Left ventricle myocardium inferior (tissue), 1 donor: ENCODE measurements around the gene YAP1. TPM values are rescaled to one million over a fixed set of nuclear protein-coding genes. Genes with fewer than 3 reads are reported as not detected.

ENCODE experiments used
- DNase-seq: peaks from one replicate; pipeline ENCODE4 v3.0.0-alpha.2; 2020
- H3K27ac ChIP-seq: fragments of 200-600 bp; replicated peaks from 2 replicates; pipeline ENCODE4 v1.8.0; 2021
- H3K27me3 ChIP-seq: fragments of 200-600 bp; 2 replicates; pipeline ENCODE4 v1.8.0; 2021; ENCODE audit warnings: low read depth
- H3K36me3 ChIP-seq: fragments of 200-600 bp; 2 replicates; pipeline ENCODE4 v1.8.0; 2021
- H3K4me1 ChIP-seq: fragments of 200-600 bp; 2 replicates; pipeline ENCODE4 v1.8.0; 2021
- H3K4me3 ChIP-seq: fragments of 200-600 bp; 2 replicates; pipeline ENCODE4 v1.8.0; 2021; ENCODE audit warnings: mild to moderate bottlenecking, moderate library complexity
- H3K9me3 ChIP-seq: fragments of 200-600 bp; replicated peaks from 2 replicates; pipeline ENCODE4 v1.8.0; 2021
- CTCF ChIP-seq: fragments of 200-600 bp; IDR thresholded peaks from 2 replicates; pipeline ENCODE4 v1.8.0; 2021; ENCODE audit warnings: antibody characterized with exemption, mild to moderate bottlenecking, borderline replicate concordance
- intact Hi-C: fragments of 100-400 bp; cut with micrococcal nuclease; formaldehyde crosslinking; loops from one replicate; pipeline ENCODE4 v1.11.0; 2022
- total RNA-seq: library from RNA; stranded (reverse); fragmentation: NEBNext Ultra II Directional; extraction: Animal tissue kit (Norgen Biotek cat#: 25700); gene quantifications from one replicate; pipeline ENCODE4 v1.2.1, GENCODE V29; 2021
- donor health status: DM: no; HTN: yes; CAD: no; lungs with severe emphysema.

The YAP1 gene
- total RNA-seq, 1 donor from 2014 or later: 67.9 TPM

- H3K9me3 ChIP-seq: no peaks in the 10 kb centered on the region
- TF ChIP-seq CTCF: no peak
- intact Hi-C loops: no loop called here
Observed at GRCh38 chr11:102229510-102230123, 119.4 kb downstream of the YAP1 start.

DNA sequence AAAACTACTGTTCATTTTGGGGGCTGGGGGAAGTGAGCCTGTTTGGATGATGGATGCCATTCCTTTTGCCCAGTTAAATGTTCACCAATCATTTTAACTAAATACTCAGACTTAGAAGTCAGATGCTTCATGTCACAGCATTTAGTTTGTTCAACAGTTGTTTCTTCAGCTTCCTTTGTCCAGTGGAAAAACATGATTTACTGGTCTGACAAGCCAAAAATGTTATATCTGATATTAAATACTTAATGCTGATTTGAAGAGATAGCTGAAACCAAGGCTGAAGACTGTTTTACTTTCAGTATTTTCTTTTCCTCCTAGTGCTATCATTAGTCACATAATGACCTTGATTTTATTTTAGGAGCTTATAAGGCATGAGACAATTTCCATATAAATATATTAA, 119.9 kb downstream of the YAP1 start:
- Histone ChIP-seq H3K36me3 (peaks cover 46% of the 10 kb centered on the region), H3K4me1 (peaks cover 36% of the 10 kb centered on the region), H3K27ac (no peak overlapping the region), H3K27me3 (no peaks in the 10 kb centered on the region), H3K4me3 (no peak overlapping the region), H3K9me3 (no peaks in the 10 kb centered on the region)
- intact Hi-C loops: no loop called here
- TF ChIP-seq CTCF: no peak
- DNase-seq: no peak

More at GRCh38 chr11:102229510-102230123, 119.4 kb downstream of the YAP1 start:
- no peak for DNase-seq
- Histone ChIP-seq H3K27me3 (no peaks in the 10 kb centered on the region), H3K4me3 (no peak overlapping the region), H3K4me1 (peaks cover 36% of the 10 kb centered on the region), H3K36me3 (peaks cover 52% of the 10 kb centered on the region), H3K27ac (no peak overlapping the region)

- no peaks in the 10 kb centered on the region for H3K27me3 ChIP-seq
- no peak for TF ChIP-seq CTCF
- no peak overlapping the region for H3K4me3 ChIP-seq
- no peaks in the 10 kb centered on the region for H3K9me3 ChIP-seq
- intact Hi-C loops: no loop called here
- peaks cover 28% of the 10 kb centered on the region for H3K4me1 ChIP-seq
- no peak for DNase-seq
- H3K36me3 ChIP-seq: peaks cover 39% of the 10 kb centered on the region
- no peak overlapping the region for H3K27ac ChIP-seq
Observed at GRCh38 chr11:102230911-102231310, 120.7 kb downstream of the YAP1 start.

- H3K4me1 ChIP-seq: peaks cover 2% of the 10 kb centered on the region
- H3K27me3 ChIP-seq: no peaks in the 10 kb centered on the region
- peaks cover 18% of the 10 kb centered on the region for H3K36me3 ChIP-seq
- DNase-seq: no peak
- no peaks in the 10 kb centered on the region for H3K9me3 ChIP-seq
- H3K4me3 ChIP-seq: no peak overlapping the region
- intact Hi-C loops: no loop called here
- no peak for TF ChIP-seq CTCF
- H3K27ac ChIP-seq: no peak overlapping the region
Observed at GRCh38 chr11:102234779-102235439, 124.7 kb downstream of the YAP1 start.

DNA sequence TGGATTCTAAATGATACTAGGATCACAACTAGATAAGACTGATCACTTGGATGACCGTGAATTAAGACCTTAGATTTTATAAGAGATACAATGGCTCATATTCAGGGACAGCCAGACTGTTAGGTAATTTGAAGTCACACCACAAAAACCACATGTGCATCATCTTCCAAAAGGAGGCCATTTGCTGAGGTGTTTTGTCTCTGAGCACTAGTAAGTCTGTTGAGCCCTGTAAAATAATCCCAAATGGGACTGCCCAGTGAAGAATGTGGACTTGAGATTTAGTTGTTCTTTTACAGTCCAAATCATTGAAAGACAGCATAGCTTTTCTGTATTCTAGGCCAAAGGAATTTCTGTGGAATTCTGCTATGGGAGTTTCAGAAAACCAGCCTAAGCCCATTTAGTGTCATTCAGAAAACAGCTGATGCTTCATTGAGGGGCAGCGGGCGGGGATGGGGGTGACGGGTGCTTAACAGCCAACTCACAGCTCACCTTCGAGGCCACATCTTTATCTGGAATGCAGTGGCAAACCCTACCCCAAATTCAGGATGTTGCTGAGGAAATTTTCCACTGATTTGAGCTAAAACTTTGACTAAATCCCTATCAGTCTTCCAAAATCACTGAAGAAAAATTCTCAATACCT, 127.0 kb downstream of the YAP1 start:
- Histone ChIP-seq H3K4me1 (peaks cover 3% of the 10 kb centered on the region), H3K27me3 (no peaks in the 10 kb centered on the region), H3K4me3 (no peak overlapping the region), H3K9me3 (no peaks in the 10 kb centered on the region), H3K27ac (no peak overlapping the region), H3K36me3 (peaks cover 5% of the 10 kb centered on the region)
- DNase-seq: no peak
- no peak for TF ChIP-seq CTCF
- intact Hi-C loops: no loop called here
